ENCODE measurements around the gene RNF25.

- TF ChIP-seq, protein P1, sequence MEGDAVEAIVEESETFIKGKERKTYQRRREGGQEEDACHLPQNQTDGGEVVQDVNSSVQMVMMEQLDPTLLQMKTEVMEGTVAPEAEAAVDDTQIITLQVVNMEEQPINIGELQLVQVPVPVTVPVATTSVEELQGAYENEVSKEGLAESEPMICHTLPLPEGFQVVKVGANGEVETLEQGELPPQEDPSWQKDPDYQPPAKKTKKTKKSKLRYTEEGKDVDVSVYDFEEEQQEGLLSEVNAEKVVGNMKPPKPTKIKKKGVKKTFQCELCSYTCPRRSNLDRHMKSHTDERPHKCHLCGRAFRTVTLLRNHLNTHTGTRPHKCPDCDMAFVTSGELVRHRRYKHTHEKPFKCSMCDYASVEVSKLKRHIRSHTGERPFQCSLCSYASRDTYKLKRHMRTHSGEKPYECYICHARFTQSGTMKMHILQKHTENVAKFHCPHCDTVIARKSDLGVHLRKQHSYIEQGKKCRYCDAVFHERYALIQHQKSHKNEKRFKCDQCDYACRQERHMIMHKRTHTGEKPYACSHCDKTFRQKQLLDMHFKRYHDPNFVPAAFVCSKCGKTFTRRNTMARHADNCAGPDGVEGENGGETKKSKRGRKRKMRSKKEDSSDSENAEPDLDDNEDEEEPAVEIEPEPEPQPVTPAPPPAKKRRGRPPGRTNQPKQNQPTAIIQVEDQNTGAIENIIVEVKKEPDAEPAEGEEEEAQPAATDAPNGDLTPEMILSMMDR (IDR thresholded peaks at IDR 0.05): no peak
- TF ChIP-seq POLR2A (IDR thresholded peaks at IDR 0.05) (no peak), POLR2AphosphoS5 (IDR thresholded peaks at IDR 0.05) (no peak), EP300 (IDR thresholded peaks at IDR 0.05) (no peak)
Observed at GRCh38 chr2:218691234-218691633, 19.4 kb upstream of the RNF25 start.

Measured in suprapubic skin (tissue), 4 donors.